ENCODE data around the gene NDFIP2.
A peak's percentile ranks its signal among the peaks of the same experiment; 100 is the strongest.

The NDFIP2 gene

DNA sequence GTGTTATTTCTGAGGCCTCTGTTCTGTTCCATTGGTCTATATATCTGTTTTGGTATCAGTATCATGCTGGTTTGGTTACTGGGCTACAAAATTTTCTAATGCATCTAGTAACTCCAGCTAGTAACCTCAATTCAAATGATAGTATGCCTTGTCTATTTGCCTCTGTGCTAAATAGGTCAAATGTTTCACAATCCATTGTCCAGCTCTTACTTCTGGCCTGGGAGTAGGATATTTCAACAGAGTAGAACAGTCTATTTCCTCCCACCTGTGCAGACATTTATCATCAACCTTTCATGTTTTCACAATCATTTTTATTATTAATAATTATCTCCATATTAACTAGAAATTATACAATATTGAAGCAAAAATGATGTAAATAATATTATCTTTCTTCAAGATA is 18.1 kb upstream of the NDFIP2 start:
- DNase-seq, result no peak

DNA sequence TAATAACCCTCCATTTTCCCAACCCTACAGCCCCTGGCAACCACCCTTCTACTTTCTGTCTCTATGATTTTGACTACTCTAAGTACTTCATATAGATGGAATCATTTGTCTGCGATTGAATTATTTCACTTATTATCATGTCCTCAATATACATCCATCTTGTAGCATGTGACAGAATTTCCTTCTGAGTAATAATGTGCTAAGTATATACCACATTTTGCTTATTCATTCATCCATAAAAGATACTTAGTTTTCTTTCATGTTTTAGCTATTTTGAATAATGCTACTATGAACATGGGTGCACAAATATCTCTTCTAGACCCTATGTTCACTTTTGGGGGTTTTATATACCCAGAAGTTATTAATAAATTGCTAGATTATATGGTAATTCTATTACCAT is 17.4 kb upstream of the NDFIP2 start:
- DNase-seq, result no peak

DNA sequence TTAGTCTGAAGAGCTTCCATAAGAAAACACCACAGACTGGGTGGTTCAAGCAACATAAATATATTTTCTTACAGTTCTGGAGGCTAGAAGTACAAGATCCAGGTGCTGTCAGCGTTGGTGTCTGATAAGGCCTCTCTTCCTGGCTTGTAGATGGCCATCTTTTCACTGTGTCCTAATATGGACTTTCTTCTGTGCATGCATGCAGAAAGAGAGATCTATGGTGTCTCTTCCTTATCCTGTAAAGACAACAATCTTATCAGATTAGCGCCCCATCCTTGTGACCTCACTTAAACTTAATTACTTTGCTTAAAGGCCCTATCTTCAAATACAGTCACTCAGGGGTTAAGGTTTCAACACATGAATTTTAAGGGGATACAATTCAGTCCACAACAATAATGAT is 14.1 kb upstream of the NDFIP2 start:
- DNase-seq, result no peak

DNA sequence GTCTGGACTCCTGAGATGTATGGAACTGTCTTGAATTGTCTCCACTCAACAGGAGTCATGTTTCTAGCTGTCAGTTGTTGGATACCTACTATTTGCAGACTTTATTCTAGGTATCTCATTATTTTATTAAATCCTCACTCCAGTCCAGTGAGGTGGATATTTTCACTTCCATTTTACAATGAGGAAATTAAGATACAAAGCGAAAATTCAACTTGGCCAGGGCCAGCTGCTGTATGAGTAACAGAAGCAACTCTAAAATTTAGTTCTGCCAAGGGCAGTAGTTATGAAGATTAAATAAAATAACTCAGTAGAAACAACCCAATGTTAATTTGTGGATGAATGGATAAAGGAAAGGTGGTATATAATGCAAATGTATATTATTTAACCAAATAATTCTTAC is 12.6 kb upstream of the NDFIP2 start:
- no peak for DNase-seq

DNA sequence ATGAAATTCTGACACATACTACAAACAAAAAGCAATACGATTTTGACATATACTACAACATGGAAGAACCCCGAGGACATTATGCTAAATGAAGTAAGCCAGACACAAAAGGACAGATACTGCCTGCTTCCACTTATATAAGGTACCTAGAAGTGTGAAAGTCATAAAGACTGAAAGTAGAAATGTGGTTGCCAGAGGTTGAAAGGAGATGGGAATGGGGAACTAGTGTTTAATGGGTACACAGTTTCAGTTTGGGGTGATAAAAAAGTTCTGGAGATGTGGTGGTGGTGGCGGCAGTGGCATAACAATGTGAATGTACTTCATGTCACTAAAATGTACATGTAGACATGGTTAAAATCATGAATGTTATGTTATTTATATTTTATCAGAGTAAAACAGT is 12.1 kb upstream of the NDFIP2 start:
- no peak for DNase-seq

DNA sequence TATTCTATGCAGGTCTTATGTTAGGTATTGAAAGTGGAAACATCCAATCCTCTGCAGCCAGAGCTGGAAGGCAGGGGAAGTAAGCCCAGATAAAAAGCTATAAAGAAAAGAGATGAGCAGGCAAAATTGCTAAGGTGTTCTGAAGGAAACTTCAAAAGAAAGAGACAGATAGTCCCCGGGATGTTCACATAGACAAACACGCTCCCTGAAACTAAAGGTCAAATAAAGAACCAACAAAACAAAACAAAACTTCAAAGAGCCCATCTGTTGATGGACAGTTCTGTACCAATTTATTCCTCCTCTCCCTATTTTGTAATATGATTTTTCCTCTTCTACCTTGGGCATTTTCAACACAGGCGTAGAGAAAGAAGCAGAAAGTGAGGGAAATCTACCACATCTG is 11.3 kb upstream of the NDFIP2 start:
- DNase-seq, result no peak

DNA sequence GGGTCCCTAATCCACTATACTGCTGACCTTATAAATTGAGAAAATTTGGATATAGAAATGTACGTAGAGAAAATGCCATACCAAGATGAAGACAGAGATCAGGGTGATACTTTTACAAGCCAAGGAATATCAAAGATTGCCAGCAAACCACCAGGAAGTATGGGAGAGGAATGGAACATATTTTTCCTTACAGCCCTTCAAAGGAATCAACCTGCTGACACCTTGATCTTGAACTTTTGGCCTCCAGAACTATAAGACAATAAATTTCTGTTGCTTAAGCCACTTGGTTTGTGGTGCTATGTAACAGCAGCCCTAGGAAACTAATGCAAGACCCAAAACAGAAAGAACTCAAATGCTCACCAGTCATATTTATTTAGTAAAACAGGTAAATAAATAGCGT is 10.3 kb upstream of the NDFIP2 start:
- no peak for DNase-seq

DNA sequence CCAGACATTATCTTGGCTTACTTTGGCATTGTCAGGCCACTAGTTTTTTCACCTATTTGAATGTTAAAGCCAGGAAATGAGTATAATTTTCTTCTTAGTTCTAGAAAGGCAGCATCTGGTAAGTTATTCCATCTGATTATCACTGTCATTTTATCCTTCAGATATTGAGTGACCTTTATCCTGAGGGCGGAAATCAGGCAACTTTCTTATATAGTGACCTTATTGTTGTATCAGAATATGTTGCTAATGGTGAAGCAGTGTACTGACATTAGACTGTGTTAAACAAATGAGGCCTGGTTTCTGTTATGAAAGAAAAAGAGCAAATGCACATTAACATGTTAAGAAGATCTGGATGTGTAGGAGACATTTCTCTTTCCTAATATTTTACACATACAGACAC is 5.4 kb upstream of the NDFIP2 start:
- no peak for DNase-seq

DNA sequence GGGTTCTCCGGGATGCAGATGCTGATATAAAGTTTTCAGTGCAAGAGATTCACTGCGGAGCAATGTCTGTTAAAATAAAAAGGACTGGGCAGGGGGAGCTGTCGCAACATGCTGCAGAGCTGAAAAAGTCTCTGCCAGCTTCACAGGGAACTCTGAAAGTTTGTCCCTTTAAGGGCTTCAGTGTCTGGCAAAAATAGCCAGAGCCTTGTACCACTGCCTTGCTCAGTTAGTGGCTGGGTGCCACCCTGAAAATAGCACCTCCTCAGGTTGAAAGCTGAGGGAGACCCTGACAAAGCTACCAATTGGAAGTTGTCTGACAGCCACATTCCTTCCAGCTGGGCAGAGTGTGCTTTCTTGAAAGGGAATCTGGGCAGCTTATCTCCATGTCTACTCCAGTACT is 3.0 kb upstream of the NDFIP2 start:
- DNase-seq, result no peak

DNA sequence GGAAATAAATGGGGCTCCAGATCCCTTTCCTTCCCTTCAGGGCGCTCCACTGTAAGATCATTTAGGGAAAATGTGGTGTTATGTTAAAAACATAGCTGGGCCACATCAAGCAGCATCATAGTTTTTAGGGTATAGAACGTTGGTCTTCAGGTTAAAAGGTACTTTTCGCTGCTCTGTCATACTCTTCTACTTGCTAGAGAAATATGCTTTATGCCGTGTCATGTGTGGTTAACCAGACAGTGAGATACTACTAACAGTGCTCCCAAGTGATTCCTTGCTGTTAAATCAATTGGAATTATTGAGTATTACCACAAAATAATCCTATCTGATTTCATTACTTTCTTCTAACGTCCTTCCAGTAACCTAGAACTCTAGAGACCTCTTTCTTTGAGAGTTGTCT is 1.1 kb upstream of the NDFIP2 start:
- no peak for DNase-seq

DNA sequence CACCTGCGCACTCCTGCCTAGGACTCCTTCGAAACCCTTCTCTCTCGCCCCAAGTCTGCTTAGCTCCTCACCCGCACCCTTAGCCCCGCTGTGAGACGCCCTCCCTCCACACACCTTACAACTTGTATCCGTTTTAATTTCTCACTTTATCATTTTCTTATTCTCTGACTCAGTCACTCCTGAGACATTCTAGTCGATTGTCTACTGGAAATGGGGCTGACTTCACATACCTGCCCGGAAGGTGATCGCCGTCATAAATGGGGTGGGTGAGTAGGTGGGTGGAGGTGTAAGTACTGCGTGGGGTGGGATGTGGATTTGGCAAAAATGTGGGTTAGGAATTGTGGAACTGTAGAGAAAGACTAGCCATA is 714 bp downstream of the NDFIP2 start:
- peak; percentile 83 for DNase-seq

DNA sequence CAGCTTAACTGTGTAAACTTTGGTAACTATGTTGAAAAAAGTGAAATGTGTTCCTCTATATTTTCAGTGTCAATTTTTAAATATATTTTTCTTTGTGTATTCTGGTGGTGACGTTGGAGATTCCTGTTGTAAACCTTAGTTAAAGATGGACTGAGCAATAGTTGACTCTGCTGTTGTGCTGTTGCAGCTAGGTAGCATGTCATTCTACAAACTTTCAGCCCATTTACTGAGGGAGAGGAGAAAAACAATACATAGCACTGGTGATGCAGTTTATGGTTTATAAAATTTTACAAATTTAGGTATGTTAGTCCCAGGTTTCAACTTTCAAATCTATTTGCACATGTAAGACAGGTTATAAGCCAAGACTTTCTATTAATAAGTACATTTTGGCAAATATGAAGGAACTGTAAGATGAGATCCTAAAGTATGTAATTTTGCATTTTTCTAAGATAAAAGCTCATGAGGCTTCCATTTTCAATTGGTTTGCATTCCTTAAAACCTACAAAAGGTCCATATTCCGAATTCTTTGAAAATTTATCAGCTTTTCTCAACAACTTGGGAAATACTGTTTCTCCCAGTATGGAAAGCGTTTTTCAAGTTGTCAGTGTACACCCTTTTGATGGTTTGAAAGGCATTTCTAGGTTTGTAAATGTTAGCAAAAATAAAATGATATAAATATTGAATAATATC is 1.5 kb downstream of the NDFIP2 start:
- DNase-seq, result no peak

DNA sequence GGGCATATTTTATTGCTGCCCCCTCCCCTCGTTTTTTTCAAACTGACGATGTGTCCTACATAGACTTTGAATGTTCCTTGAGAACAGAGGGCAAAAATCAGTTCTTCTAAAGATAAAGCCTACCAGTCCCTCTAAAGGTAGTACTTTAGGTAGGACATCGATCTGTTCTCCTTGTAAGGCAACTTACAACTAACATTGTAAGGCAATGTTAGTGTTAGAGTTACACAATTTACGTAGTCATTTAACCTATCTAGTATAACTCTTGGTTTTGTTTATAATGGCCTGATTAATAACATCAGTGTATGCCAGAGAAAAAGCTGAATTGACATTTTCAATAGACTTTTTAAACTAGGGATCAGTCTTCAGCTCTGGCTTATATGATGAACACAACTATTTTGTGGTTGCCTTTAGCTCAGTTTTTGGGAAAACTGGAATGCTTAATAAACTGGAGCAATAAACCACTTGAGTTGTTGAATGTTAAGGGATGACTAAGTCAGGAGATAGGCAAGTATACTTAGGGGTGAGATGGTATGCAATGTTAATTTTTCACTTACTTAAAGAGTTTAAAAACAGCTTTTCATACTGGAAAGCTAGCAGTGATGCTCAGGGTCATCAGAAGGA is 2.2 kb downstream of the NDFIP2 start:
- no peak for DNase-seq

DNA sequence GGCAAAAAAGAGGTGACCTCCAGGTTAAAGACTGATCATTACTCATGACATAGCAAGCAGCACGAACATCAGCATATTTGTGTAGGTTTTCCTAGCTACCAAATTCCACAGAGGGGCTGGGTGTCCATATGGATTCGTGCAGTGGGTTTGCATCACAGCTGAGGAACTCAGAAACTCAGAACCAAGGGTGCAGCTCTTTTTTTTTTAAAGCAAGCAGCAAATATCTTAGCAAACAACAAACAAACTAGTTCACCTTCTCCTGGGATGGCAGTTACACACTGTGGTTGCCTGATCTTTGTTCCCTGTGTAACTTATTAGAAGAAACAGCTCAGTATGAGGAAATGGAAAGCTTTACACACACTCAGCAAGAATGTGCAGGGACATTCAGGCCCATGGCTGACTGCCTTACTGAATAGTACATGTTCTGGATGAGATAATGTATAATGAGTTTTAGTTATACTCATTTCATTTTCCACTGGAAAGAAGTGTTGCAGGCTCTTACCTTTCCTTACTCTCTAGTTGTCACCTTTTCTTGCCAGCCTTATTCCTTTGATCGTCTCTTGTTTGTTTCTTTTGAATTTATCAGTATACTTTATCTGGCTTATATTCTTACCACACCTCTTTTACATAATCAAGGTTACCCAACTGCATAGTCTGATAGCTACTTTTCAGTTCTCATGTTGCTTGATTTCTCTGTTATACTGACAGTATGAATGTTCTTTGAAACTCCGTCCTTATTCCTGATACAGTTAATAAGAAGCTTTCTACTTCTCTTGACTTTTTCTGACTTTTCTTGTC is 4.3 kb downstream of the NDFIP2 start:
- no peak for DNase-seq

DNA sequence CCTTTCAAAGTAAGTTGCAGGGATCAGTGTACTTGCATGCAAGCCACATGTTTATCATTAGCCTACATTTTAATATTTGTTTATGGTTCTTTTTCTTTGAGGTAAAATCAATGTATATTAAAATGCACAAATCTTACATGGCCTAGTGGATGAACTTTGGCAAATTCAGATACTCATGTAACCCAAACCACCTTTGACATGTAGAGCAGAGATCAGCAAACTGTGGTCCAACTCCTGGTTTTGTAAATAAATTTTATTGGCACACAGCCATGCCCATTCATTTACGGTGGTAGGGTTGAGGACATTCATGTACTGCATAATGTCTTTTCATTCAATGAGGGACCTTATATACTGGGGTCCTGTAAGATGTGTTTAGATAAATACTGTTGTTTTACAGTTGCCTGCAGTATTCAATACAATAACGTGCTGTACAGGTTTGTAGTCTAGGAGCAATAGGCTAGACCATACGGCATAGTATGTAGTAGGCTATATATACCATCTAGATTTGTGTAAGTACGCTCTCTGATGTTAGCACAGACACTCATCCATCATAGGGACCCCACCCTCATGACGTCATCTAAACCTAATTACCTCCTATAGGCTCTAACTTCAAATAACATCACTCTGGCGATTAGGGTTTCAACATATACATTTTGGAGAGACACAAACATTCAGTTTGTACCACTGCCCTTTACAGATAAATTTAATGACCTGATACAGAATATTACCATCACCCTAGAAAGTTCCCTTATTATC is 5.7 kb downstream of the NDFIP2 start:
- DNase-seq, result no peak

DNA sequence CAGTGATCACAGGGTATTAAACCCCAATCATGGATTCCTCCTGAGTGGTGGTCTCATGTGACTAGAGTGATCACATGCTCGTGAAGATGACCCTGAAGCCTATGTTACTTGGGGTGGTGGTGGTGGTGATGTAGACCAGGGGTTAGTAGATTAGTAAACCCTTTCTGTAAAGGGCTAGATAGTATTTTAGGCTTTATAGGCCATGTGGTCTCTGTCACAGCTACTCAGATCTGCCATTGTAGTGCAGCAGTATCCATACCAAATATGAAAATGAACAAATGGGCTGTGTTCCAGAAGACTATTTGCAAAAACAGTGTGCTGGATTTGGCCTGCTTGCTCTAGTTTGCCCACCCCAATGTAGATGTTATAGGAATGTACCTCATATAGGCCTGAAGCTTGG is 9.4 kb downstream of the NDFIP2 start:
- DNase-seq, result no peak

DNA sequence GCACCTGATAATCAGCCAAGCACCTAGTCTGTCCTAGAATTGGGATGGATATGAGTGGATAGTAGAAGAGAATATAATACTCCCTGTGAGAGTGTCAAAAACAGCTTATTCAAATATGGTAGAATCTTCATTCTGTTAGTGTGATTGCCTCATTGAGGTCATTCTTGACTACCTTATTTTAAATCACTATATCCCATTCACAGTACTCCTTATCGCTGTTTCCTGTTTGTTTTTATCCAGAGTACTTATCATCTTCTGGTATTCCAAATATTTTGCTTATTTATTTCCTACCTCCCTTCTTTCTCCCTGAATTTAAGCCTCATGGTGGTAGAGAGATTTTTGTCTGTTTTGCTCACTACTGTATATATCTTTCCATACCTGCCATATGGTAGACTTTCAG is 9.9 kb downstream of the NDFIP2 start:
- no peak for DNase-seq

DNA sequence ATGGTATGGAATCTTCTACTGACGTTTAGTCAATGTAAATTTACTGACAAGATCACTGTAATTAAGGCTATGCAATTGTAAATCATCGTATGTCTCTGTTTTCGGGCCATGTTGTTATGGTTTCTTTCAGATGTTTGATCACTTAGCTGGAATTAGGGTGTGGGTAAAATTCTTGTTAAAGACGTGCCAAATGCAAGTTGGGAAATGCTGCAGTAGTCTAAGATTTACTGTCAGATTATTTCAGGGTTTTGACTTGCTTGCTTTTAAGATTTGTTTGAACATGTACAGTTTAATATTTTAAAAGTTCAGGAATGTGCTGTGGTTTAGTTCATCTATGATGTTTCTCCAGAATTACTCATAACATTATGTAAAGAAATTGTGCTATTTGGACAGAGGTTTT is 10.8 kb downstream of the NDFIP2 start:
- no peak for DNase-seq

DNA sequence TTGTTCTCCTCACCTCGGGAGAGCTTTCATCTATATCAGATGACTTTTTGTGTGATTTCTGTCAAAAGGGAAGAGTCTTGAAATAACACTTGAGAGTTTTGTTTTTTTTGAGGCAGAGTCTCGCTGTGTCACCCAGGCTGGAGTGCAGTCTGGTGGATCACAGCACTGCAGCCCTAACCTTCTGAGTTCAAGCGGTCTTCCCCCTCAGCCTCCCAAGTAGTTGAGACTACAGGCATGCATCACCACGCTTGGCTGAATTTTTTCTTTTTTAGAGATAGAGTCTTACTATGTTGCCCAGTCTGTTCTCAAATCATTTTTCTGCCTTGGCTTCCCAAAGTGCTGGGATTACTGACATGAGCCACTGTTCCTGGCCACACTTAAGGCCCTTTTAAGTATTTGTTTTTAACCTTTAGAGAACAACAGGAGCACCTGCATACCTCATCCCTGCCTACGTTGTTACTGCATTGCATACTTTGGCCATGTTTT is 11.4 kb downstream of the NDFIP2 start:
- no peak for DNase-seq

DNA sequence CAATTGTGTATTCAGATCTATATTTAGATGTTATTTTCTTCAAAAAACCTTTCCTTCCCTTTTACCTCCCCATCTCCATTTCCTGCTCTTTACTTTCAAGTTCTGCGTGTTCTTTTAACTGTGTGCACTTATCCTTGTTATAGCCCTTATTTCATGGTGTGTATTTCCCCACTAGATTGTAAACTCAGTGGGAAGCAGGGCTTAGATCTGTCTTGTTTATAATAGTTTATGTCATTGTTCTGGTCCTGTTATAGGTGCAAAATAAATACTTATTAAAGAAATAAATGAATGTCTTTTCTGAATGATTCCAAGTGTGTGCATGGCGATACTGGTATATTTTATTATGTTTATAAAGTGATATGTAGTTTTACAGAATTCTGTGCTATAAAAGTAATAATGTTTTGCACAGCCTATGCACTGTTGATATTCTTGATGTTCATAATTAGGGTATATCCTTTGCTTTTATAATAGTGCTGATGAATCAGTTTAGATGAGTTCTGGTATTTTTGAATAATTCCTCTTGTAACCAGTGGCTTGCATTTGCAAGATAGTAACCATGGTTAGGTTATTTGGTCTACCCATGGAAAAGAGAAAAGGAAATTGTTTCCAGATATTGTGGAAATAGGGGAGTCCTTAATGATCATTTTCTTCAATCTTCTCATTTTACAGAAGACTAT is 12.1 kb downstream of the NDFIP2 start:
- no peak for DNase-seq

DNA sequence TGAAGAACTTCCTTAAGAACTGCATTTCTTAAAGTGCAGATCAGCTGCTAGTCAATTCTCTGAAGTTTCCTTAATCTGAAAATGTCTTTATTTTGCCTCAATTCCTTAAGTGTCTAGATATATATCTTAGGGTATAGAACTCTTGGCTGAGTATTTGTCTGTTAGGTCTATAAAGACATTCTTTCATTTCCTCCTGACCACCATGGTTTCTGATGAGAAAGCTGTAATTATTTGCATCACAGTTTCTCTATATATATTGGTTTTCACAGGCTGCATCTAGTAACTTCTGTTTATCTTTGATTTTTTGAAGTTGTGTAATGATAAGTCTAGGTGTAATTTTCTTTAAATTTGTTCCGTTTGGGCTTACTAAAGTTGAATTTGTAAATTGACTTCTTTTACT is 15.2 kb downstream of the NDFIP2 start:
- no peak for DNase-seq

DNA sequence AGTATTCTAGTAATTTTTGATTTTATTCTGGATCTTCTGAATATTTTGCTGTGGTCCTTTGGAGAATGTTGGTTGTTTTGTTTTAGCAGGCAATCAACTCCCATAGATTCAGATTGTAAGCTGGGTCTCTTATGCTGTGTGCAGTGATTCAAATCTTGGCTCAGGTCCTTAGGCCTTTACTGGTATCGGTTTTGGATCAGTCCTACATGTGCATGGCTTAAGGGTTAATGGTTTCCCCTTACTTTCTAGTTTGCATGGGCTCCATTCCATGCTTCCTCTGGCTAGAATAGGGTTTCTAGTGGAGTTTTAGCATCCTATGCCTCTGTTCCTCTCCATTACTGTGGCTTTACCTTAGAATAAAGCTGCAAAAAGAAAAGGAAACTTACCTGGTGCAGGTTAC is 16.1 kb downstream of the NDFIP2 start:
- no peak for DNase-seq

DNA sequence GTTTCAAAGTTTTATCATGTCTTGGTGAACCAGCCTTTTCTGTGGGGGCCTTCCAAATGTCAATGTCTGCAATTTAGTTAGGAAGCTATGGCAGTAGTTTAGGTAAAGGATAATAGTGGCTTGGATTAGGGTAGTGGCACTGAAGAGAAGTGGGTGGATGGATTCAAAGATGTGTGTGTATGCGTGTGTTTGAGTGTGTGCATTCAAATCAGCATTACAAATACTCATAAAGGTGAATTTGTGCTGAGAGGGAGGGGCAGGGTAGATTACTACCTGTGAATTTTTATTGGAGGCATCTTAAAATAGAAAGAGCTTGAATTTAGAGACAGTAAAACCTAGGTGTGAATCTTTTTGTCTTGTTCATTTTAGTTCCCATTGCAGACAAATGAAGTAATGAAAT is 16.9 kb downstream of the NDFIP2 start:
- DNase-seq, result no peak

Data from stimulated activated CD8-positive, alpha-beta memory T cell treated with anti-CD3 and anti-CD28 coated beads, Interleukin-4, amount 100 ng/mL, for 48 hours (primary cell).